KG1 (cell line): Measurements from ENCODE around the gene MAPT.
"Not testable (repeated sequence)": the region's sequence is repeated elsewhere in the genome, so short reads cannot be mapped to it uniquely, and the experiment has no call there.

Experiments used
- DNase-seq: peaks from one replicate; lab custom pipeline; 2025; lab: John Stamatoyannopoulos, UW

Gene MAPT

GRCh38 chr17:45992904-45993303 is 98.5 kb downstream of the MAPT start:
- no peak for DNase-seq

- DNase-seq, result no peak
Measured at GRCh38 chr17:45993962-45994627, 99.7 kb downstream of the MAPT start.

GRCh38 chr17:45994987-45995386 is 100.6 kb downstream of the MAPT start:
- DNase-seq, result no peak

GRCh38 chr17:45995627-45996270 is 101.4 kb downstream of the MAPT start:
- DNase-seq, result no peak

GRCh38 chr17:45996282-45996937 is 102.1 kb downstream of the MAPT start:
- DNase-seq, result no peak

GRCh38 chr17:45997166-45997565 is 102.8 kb downstream of the MAPT start:
- DNase-seq, result no peak

- no peak for DNase-seq
Measured at GRCh38 chr17:45997624-45998023, 103.3 kb downstream of the MAPT start.

- no peak for DNase-seq
Measured at GRCh38 chr17:45998987-45999899, 104.9 kb downstream of the MAPT start, which contains the start of gene STH. Gene STH (plus strand): TSS chr17:45999250. CDS start chr17:45999280, 30 bp downstream.

GRCh38 chr17:45999900-46000290 is 105.5 kb downstream of the MAPT start:
- DNase-seq, result no peak

- no peak for DNase-seq
Measured at GRCh38 chr17:46000292-46000691, 105.9 kb downstream of the MAPT start.

- DNase-seq, result no peak
Measured at GRCh38 chr17:46000757-46001156, 106.4 kb downstream of the MAPT start.

GRCh38 chr17:46001390-46002310 is 107.3 kb downstream of the MAPT start:
- DNase-seq, result no peak

GRCh38 chr17:46002311-46002972 is 108.1 kb downstream of the MAPT start:
- peak; percentile 66 for DNase-seq

- no peak for DNase-seq
Measured at GRCh38 chr17:46002973-46003316, 108.6 kb downstream of the MAPT start.

GRCh38 chr17:46003907-46004748 is 109.8 kb downstream of the MAPT start:
- DNase-seq, result no peak

GRCh38 chr17:46006082-46006481 is 111.7 kb downstream of the MAPT start:
- DNase-seq, result not testable (repeated sequence)

- DNase-seq, result no peak
Measured at GRCh38 chr17:46007461-46007965, 113.2 kb downstream of the MAPT start.

- no peak for DNase-seq
Measured at GRCh38 chr17:46008591-46008990, 114.2 kb downstream of the MAPT start.
